Fibroblast of skin of abdomen (primary cell): ENCODE measurements around the gene FXYD7.
A peak's percentile ranks its signal among the peaks of the same experiment; 100 is the strongest.
"Not testable (repeated sequence)": the region's sequence is repeated elsewhere in the genome, so short reads cannot be mapped to it uniquely, and the experiment has no call there.

Experiments used
- DNase-seq: peaks from one replicate; pipeline ENCODE4 v3.0.0-alpha.2; 2013

The FXYD7 gene

GRCh38 chr19:35146746-35147459 lies 3.8 kb downstream of the FXYD7 start:
- no peak for DNase-seq

- DNase-seq = no peak
Observed at GRCh38 chr19:35149463-35149862, 6.4 kb downstream of the FXYD7 start.

GRCh38 chr19:35150445-35150844 lies 7.4 kb downstream of the FXYD7 start:
- no peak for DNase-seq

- DNase-seq = no peak
Observed at GRCh38 chr19:35151273-35152065, 8.4 kb downstream of the FXYD7 start.

- DNase-seq = not testable (repeated sequence)
Observed at GRCh38 chr19:35153129-35153522, 10.1 kb downstream of the FXYD7 start.

- DNase-seq = peak; percentile 35
Observed at GRCh38 chr19:35153701-35154524, 10.9 kb downstream of the FXYD7 start.

GRCh38 chr19:35154525-35155406 lies 11.7 kb downstream of the FXYD7 start, which contains the start of gene FXYD5:
Gene FXYD5, plus strand, starts transcription at chr19:35154735. Its CDS starts 816 bp downstream, at chr19:35155551.
- peak; percentile 81 for DNase-seq

GRCh38 chr19:35155441-35155840 lies 12.4 kb downstream of the FXYD7 start:
- DNase-seq = no peak

- DNase-seq = no peak
Observed at GRCh38 chr19:35155981-35156672, 13.1 kb downstream of the FXYD7 start.

GRCh38 chr19:35156673-35157014 lies 13.6 kb downstream of the FXYD7 start:
- no peak for DNase-seq

- no peak for DNase-seq
Observed at GRCh38 chr19:35157431-35157830, 14.4 kb downstream of the FXYD7 start.

GRCh38 chr19:35159606-35160005 lies 16.6 kb downstream of the FXYD7 start:
- no peak for DNase-seq

- no peak for DNase-seq
Observed at GRCh38 chr19:35160629-35161433, 17.8 kb downstream of the FXYD7 start.

- no peak for DNase-seq
Observed at GRCh38 chr19:35161434-35161743, 18.3 kb downstream of the FXYD7 start.

- no peak for DNase-seq
Observed at GRCh38 chr19:35162471-35163326, 19.6 kb downstream of the FXYD7 start.

- DNase-seq = no peak
Observed at GRCh38 chr19:35164418-35164817, 21.4 kb downstream of the FXYD7 start.

GRCh38 chr19:35165200-35166058 lies 22.4 kb downstream of the FXYD7 start:
- DNase-seq = no peak
